GM23248 (cell line): ENCODE results near the gene USP31. TPM values are rescaled to one million over a fixed set of nuclear protein-coding genes. Genes with fewer than 3 reads are reported as not detected.

Experiments used
- DNase-seq: peaks from one replicate; pipeline ENCODE4 v3.0.0-alpha.2; 2015
- H2AFZ ChIP-seq: fragments of 200-600 bp; sonication (generic); 2 replicates; pipeline ENCODE4 v1.6.1; 2016; ENCODE audit warnings: antibody characterized with exemption
- H3F3A ChIP-seq: fragments of 200-600 bp; sonication (generic); 2 replicates; pipeline ENCODE4 v1.6.1; 2016; ENCODE audit warnings: mild to moderate bottlenecking, antibody characterized with exemption, mixed run types; ENCODE audit not compliant: insufficient read depth
- H3K27ac ChIP-seq: fragments of 200-600 bp; sonication (generic); 2 replicates; pipeline ENCODE4 v1.5.1; 2016; ENCODE audit warnings: mild to moderate bottlenecking
- H3K27me3 ChIP-seq: fragments of 200-600 bp; sonication (generic); replicated peaks from 2 replicates; pipeline ENCODE4 v1.6.1; 2016; ENCODE audit warnings: mild to moderate bottlenecking; ENCODE audit not compliant: insufficient read depth
- H3K36me3 ChIP-seq: fragments of 200-600 bp; sonication (generic); 2 replicates; pipeline ENCODE4 v1.6.1; 2016; ENCODE audit warnings: low read depth, mild to moderate bottlenecking
- H3K4me1 ChIP-seq: fragments of 200-600 bp; sonication (generic); 2 replicates; pipeline ENCODE4 v1.6.1; 2016; ENCODE audit warnings: mild to moderate bottlenecking; ENCODE audit not compliant: insufficient read depth
- H3K4me2 ChIP-seq: fragments of 200-600 bp; sonication (generic); one replicate; pipeline ENCODE4 v1.6.1; 2016; ENCODE audit warnings: mild to moderate bottlenecking; ENCODE audit not compliant: unreplicated experiment
- H3K4me3 ChIP-seq: fragments of 200-600 bp; sonication (generic); 2 replicates; pipeline ENCODE4 v1.5.1; 2016; ENCODE audit warnings: mild to moderate bottlenecking
- H3K79me2 ChIP-seq: fragments of 200-600 bp; sonication (generic); 2 replicates; pipeline ENCODE4 v1.6.1; 2016; ENCODE audit warnings: mild to moderate bottlenecking; ENCODE audit not compliant: insufficient read depth
- H3K9ac ChIP-seq: fragments of 200-600 bp; sonication (generic); 2 replicates; pipeline ENCODE4 v1.6.1; 2016; ENCODE audit warnings: mild to moderate bottlenecking
- H3K9me2 ChIP-seq: fragments of 200-600 bp; sonication (generic); 2 replicates; pipeline ENCODE4 v1.6.1; 2016; ENCODE audit warnings: mixed run types, mild to moderate bottlenecking, moderate library complexity; ENCODE audit not compliant: insufficient read depth
- H3K9me3 ChIP-seq: fragments of 200-600 bp; sonication (generic); one replicate; pipeline ENCODE4 v1.6.1; 2017; ENCODE audit warnings: low read depth
- H4K20me1 ChIP-seq: fragments of 200-600 bp; sonication (generic); 2 replicates; pipeline ENCODE4 v1.6.0; 2016; ENCODE audit not compliant: insufficient read depth
- EZH2 ChIP-seq: fragments of 200-600 bp; sonication (generic); IDR thresholded peaks from 2 replicates; pipeline ENCODE4 v1.6.1; 2018; ENCODE audit warnings: antibody characterized with exemption, mild to moderate bottlenecking; ENCODE audit not compliant: insufficient read depth, poor library complexity, severe bottlenecking
- EZH2phosphoT487 ChIP-seq: fragments of 200-600 bp; sonication (generic); IDR thresholded peaks from 2 replicates; pipeline ENCODE4 v1.6.1; 2018; ENCODE audit warnings: antibody characterized with exemption, moderate library complexity, mild to moderate bottlenecking, low read depth; ENCODE audit not compliant: insufficient read depth
- WGBS, 2 experiments: methylation state at CpG; one replicate each; pipeline ENCODE4 v1.1.6; 2015 to 2017; ENCODE audit warnings: low lambda C conversion rate in 2 of 2, low coverage in 1 of 2; ENCODE audit errors: missing lambda C conversion rate in 2 of 2; 5-methylcytosine and 5-hydroxymethylcytosine counted together
- in situ Hi-C: fragments of 300-500 bp; cut with MboI; formaldehyde crosslinking; loops from 2 replicates; pipeline ENCODE4 v1.15.0; 2020
- polyA plus RNA-seq: library from polyadenylated mRNA; unstranded; fragments of >200 nt; fragmentation: Nextera tagmentation; extraction: Ambion mirVana; gene quantifications from 2 replicates; pipeline ENCODE4 v1.2.1, GENCODE V29; 2016
- total RNA-seq: library from RNA; depleted of rRNA; stranded (reverse); fragments of >200 nt; shearing (Covaris generic); gene quantifications from 2 replicates; pipeline ENCODE4 v1.2.3, GENCODE V29; 2014

USP31 gene
- total and polyA plus RNA-seq, 2 experiments from 2014 or later = 0.88 to 6.6 TPM

GRCh38 chr16:23064639-23065038 lies 84.6 kb downstream of the USP31 start:
- Histone ChIP-seq H3K9me3 (no peaks in the 10 kb centered on the region), H3K36me3 (peaks cover 11% of the 10 kb centered on the region), H3K79me2 (no peaks in the 10 kb centered on the region), H3K27me3 (no peaks in the 10 kb centered on the region), H2AFZ (no peak overlapping the region), H3K4me2 (no peak overlapping the region), H3K4me3 (no peak overlapping the region), H3K27ac (no peak overlapping the region), H3K9me2 (no peaks in the 10 kb centered on the region), H3K9ac (no peak overlapping the region), H4K20me1 (no peaks in the 10 kb centered on the region), H3F3A (no peaks in the 10 kb centered on the region), H3K4me1 (no peaks in the 10 kb centered on the region)
- no peak for TF ChIP-seq EZH2phosphoT487
- TF ChIP-seq EZH2 = no peak
- no peak for DNase-seq
- 87 to 92% methylated on average over 9 of the region's 9 CpGs for WGBS, 2 experiments
- in situ Hi-C loops = no loop called here

- DNase-seq = peak; percentile 20
- no peak overlapping the region for H3K4me3 ChIP-seq
- H3F3A ChIP-seq = no peaks in the 10 kb centered on the region
- no peaks in the 10 kb centered on the region for H4K20me1 ChIP-seq
- no peak for TF ChIP-seq EZH2phosphoT487
- no peak for TF ChIP-seq EZH2
- no peaks in the 10 kb centered on the region for H3K9me2 ChIP-seq
- in situ Hi-C loops = no loop called here
- no peaks in the 10 kb centered on the region for H3K27me3 ChIP-seq
- no peak overlapping the region for H3K4me2 ChIP-seq
- H3K36me3 ChIP-seq = peaks cover 6% of the 10 kb centered on the region; the same call in 1 of the 2 replicates
- no peaks in the 10 kb centered on the region for H3K4me1 ChIP-seq
- no peak overlapping the region for H2AFZ ChIP-seq
- WGBS, 2 experiments = 95 to 98% methylated on average over 5 of the region's 5 CpGs
- no peaks in the 10 kb centered on the region for H3K9me3 ChIP-seq
- no peaks in the 10 kb centered on the region for H3K79me2 ChIP-seq
- H3K27ac ChIP-seq = no peak overlapping the region
- no peak overlapping the region for H3K9ac ChIP-seq
Observed at GRCh38 chr16:23062524-23062923, 86.7 kb downstream of the USP31 start.

GRCh38 chr16:23061669-23062068 lies 87.6 kb downstream of the USP31 start:
- Histone ChIP-seq H3K9ac (no peak overlapping the region), H2AFZ (no peak overlapping the region), H3K27ac (no peak overlapping the region), H3K4me1 (no peaks in the 10 kb centered on the region), H3K27me3 (peaks cover 1% of the 10 kb centered on the region; the same call in 1 of the 2 replicates), H3F3A (no peaks in the 10 kb centered on the region), H3K36me3 (0 out of 2 replicates have a peak, but pooled peaks cover 4% of the 10 kb centered on the region), H3K79me2 (no peaks in the 10 kb centered on the region), H3K9me2 (no peaks in the 10 kb centered on the region), H3K4me3 (no peak overlapping the region), H3K4me2 (no peak overlapping the region), H3K9me3 (no peaks in the 10 kb centered on the region), H4K20me1 (no peaks in the 10 kb centered on the region)
- in situ Hi-C loops = no loop called here
- TF ChIP-seq EZH2 = no peak
- no peak for TF ChIP-seq EZH2phosphoT487
- WGBS, 2 experiments = 45 to 47% methylated on average over 7 of the region's 7 CpGs
- DNase-seq = peak; percentile 21

- no peaks in the 10 kb centered on the region for H3K9me3 ChIP-seq
- H3K27me3 ChIP-seq = peaks cover 4% of the 10 kb centered on the region; the same call in 1 of the 2 replicates
- no peak overlapping the region for H3K9ac ChIP-seq
- H4K20me1 ChIP-seq = no peaks in the 10 kb centered on the region
- no peaks in the 10 kb centered on the region for H3K79me2 ChIP-seq
- no peaks in the 10 kb centered on the region for H3K4me1 ChIP-seq
- H3F3A ChIP-seq = no peaks in the 10 kb centered on the region
- 0 out of 2 replicates have a peak, but pooled peaks cover 1% of the 10 kb centered on the region for H3K36me3 ChIP-seq
- in situ Hi-C loops = no loop called here
- 18 to 19% methylated on average over 9 of the region's 9 CpGs for whole genome bisulfite sequencing, 2 experiments
- no peak overlapping the region for H3K4me3 ChIP-seq
- no peaks in the 10 kb centered on the region for H3K9me2 ChIP-seq
- no peak overlapping the region for H2AFZ ChIP-seq
- TF ChIP-seq EZH2 (no peak), EZH2phosphoT487 (no peak)
- no peak overlapping the region for H3K27ac ChIP-seq
- H3K4me2 ChIP-seq = no peak overlapping the region
- DNase-seq = peak; percentile 78
Observed at GRCh38 chr16:23060458-23061320, 88.6 kb downstream of the USP31 start.

- Histone ChIP-seq H3K4me1 (no peaks in the 10 kb centered on the region), H3K9ac (no peak overlapping the region), H3K79me2 (no peaks in the 10 kb centered on the region), H3K27me3 (peaks cover 4% of the 10 kb centered on the region; the same call in 1 of the 2 replicates), H3K9me2 (no peaks in the 10 kb centered on the region), H3K27ac (no peak overlapping the region), H4K20me1 (no peaks in the 10 kb centered on the region), H3K9me3 (no peaks in the 10 kb centered on the region), H3K36me3 (no peaks in the 10 kb centered on the region), H3K4me3 (no peak overlapping the region), H3F3A (no peaks in the 10 kb centered on the region), H3K4me2 (no peak overlapping the region), H2AFZ (no peak overlapping the region)
- no peak for DNase-seq
- WGBS, 2 experiments = 21 to 25% methylated on average over 5 of the region's 5 CpGs
- TF ChIP-seq EZH2phosphoT487 (no peak), EZH2 (no peak)
- in situ Hi-C loops = no loop called here
Observed at GRCh38 chr16:23059433-23059832, 89.8 kb downstream of the USP31 start.
